Measurements from ENCODE around the gene NUPR2.

- TF ChIP-seq CTCF (conservative IDR thresholded peaks at IDR 0.05; ENCODE audit: low read depth, low read length), result no peak
- TF ChIP-seq USF2 (IDR thresholded peaks at IDR 0.05; ENCODE audit: low read depth, low read length), result no peak
- TF ChIP-seq MAZ (IDR thresholded peaks at IDR 0.05; ENCODE audit: borderline replicate concordance, low read depth, low read length), result no peak
- no peak for TF ChIP-seq NFE2L2 (IDR thresholded peaks at IDR 0.05; ENCODE audit: low read depth, low read length)
- no peak for TF ChIP-seq POLR2A (IDR thresholded peaks at IDR 0.05; ENCODE audit: low read depth, low read length)
- no peak for TF ChIP-seq RAD21 (IDR thresholded peaks at IDR 0.05; ENCODE audit: low read length)
These were observed 32.9 kb downstream of the NUPR2 start for GRCh38 chr7:56083150-56083785.

Measured in IMR-90 (cell line).